Natural killer cell treated with Interleukin-12 subunit alpha and Interleukin-12 subunit beta and Interleukin-15 and Interleukin-18, amount 100 ng/mL, for 72 hours (primary cell): Measurements from ENCODE around the gene SPHK1. TPM values are rescaled to one million over a fixed set of nuclear protein-coding genes. Genes with fewer than 3 reads are reported as not detected.
A peak's percentile ranks its signal among the peaks of the same experiment; 100 is the strongest.

Experiments used
- ATAC-seq, 2 donors: fragments of 150-1000 bp; cut with Tn5 transposase in 1 of 2; sonication (Bioruptor Pico), chemical (Tn5 transposase) in 1 of 2; 2 replicates each; pipeline ENCODE4 v1.10.0; 2021
- DNase-seq: peaks from one replicate; pipeline ENCODE4 v3.0.0; 2022; ENCODE audit warnings: low spot score
- H3K27ac Mint-ChIP-seq, 2 donors: 1 replicate in 1 of 2; 2 replicates in 1 of 2; pipeline ENCODE4 v1.8.0; 2022; ENCODE audit warnings: mixed read lengths in 2 of 2, mild to moderate bottlenecking in 1 of 2, moderate library complexity in 1 of 2
- H3K27me3 Mint-ChIP-seq, 2 donors: 1 replicate in 1 of 2; 2 replicates in 1 of 2; pipeline ENCODE4 v1.8.0; 2022; ENCODE audit warnings: mixed read lengths in 2 of 2
- H3K36me3 Mint-ChIP-seq: one replicate; pipeline ENCODE4 v1.8.0; 2022; ENCODE audit warnings: mixed read lengths
- H3K4me1 Mint-ChIP-seq, 2 donors: 1 replicate in 1 of 2; 2 replicates in 1 of 2; pipeline ENCODE4 v1.8.0; 2022; ENCODE audit warnings: low read depth in 2 of 2, mixed read lengths in 2 of 2, mild to moderate bottlenecking in 1 of 2
- H3K4me3 Mint-ChIP-seq: one replicate; pipeline ENCODE4 v1.8.0; 2022; ENCODE audit warnings: mixed read lengths
- H3K9me3 Mint-ChIP-seq: 2 replicates; pipeline ENCODE4 v1.8.0; 2022; ENCODE audit warnings: mixed read lengths
- total RNA-seq, 2 donors: library from RNA; stranded (reverse); gene quantifications; one replicate each; pipeline ENCODE4 v1.2.3, GENCODE V29; 2022

Gene SPHK1
- total RNA-seq, 2 donors from 2014 or later: 13.9 to 14.5 TPM

DNA sequence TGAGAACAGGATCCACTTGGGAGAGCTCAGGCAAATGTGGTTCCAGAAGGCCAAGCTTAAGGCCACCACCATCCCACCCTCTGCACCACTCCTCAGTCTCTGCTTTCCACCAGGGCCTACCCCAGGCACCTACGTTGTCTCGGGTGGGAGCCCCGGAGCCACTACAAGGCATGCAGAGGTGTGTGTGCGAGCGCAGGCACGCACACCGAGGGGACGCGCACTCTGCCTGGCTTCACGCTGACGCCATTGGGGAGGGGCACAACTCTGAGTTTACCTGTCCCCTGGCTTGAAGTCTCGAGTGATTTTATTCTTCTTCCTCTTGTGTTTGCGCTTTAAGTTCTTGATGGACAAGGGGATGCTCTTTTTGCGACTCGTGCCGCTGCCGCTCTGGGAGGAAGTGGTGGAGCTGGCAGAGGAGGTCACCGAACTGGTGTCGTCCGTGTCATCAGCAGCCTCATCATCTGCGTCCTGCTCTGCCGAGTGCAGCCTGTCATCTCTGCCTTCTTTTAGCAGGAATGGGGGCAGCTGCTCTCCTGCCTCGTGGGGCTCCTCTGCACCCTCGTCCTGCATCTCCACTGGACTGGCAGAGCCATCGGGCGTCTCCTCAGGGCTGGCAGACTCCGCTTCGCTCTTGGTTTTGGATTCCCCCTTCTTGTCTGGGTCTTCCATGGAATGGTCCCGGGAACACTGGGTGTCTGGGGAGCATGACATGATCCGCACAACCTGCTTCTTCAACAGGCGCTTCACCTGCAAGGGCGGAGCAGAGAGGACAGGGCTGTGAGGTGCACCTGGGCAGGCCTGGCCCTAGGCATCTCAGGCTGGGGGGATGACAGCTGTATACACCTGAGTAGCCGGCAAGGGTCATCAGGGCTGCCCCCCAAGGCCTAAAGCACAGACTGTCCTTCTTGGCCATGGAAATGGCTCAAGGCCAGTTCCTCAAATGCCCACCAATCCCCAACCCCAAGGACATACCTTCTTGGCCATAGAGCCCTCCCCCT is 15.1 kb downstream of the SPHK1 start:
- ATAC-seq: no peak

DNA sequence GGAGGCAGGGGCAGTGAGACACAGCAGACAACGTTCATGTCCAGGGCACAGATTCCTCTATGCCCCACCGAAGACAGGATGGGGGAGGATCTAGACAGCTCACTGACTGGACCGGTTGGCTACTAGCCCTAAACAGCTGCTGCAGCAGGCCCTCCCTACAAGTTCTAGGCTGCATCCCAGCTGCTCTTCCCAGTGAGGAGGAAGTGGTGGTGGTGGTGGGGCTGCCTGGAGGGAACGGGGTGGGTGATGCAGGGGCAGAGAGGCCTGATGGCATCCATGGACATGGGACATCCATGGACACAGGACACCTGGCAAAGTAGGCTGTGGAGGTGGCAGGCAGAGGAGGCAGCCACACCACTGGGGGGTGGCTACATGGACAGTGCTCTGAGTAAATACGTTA is 18.3 kb downstream of the SPHK1 start:
- H3K27me3 Mint-ChIP-seq: no peaks in the 10 kb centered on the region
- no peak overlapping the region for H3K27ac Mint-ChIP-seq
- H3K4me3 Mint-ChIP-seq: no peak overlapping the region
- H3K36me3 Mint-ChIP-seq: peaks cover 10% of the 10 kb centered on the region
- peaks cover 5 to 26% of the 10 kb centered on the region in 2 donors for H3K4me1 Mint-ChIP-seq
- ATAC-seq (no peak), DNase-seq (no peak)
- H3K9me3 Mint-ChIP-seq: no peaks in the 10 kb centered on the region

More for the DNA sequence above, 15.1 kb downstream of the SPHK1 start:
- no peak for DNase-seq
- H3K27me3 Mint-ChIP-seq: no peaks in the 10 kb centered on the region
- H3K4me1 Mint-ChIP-seq: peaks cover 0 to 8% of the 10 kb centered on the region in 2 donors
- H3K9me3 Mint-ChIP-seq: no peaks in the 10 kb centered on the region
- no peak overlapping the region for H3K4me3 Mint-ChIP-seq
- no peak overlapping the region for H3K27ac Mint-ChIP-seq
- peaks cover 8% of the 10 kb centered on the region for H3K36me3 Mint-ChIP-seq

DNA sequence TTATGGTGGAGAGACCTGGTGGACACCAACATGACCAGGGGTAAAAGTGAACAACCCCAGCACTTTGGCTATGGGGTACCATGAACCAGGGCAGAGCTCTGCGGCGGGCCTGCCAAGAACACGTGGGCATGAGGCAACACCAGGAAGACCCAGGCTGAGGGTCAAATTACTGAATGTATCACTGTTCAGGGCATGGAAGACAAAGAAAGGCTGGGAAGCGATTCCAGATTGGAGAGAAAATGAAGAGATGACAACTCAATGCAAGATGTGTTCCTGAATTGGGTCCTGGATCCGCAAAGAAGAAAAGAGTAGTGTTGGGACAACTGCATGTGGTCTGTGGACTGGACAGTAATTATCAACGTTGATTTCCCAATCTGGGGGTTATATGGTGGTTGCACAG is 19.8 kb downstream of the SPHK1 start:
- ATAC-seq (no peak), DNase-seq (no peak)
- H3K4me1 Mint-ChIP-seq: peaks cover 5 to 26% of the 10 kb centered on the region in 2 donors
- peaks cover 10% of the 10 kb centered on the region for H3K36me3 Mint-ChIP-seq
- H3K9me3 Mint-ChIP-seq: no peaks in the 10 kb centered on the region
- no peak overlapping the region for H3K4me3 Mint-ChIP-seq
- H3K27ac Mint-ChIP-seq: no peak overlapping the region
- H3K27me3 Mint-ChIP-seq: no peaks in the 10 kb centered on the region

DNA sequence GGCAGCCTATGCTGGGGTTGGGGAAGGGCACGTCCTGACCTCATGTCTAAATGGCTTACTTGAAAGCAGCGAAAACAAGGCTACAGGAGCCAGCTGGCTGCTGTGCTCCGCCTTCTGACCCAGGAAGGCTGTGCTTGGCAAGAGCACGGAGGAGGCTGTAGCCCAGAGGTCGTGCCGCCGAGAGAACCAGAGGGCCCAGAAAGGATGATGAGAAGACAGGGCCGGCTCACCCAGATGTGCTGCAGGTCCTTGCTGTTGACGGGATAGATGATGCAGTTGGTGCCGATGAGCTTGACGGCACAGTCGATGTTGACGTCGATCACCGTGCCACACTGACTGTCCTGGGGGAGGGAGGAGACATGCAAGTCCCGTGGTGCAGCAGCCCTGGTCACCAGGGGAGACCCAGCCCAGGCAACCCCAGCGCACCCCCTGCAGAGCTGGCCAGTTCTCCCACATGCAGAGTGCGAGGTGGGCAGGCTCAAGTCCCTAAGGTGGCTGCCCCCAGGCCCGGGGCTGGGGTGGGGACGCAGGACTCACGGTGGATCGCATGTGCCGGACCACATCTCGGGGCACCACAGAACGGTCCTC is 20.7 kb downstream of the SPHK1 start:
- no peak for DNase-seq
- ATAC-seq: peak in 1 of 2 donors; percentile 20
- H3K4me3 Mint-ChIP-seq: no peak overlapping the region
- H3K27me3 Mint-ChIP-seq: no peaks in the 10 kb centered on the region
- peaks cover 10% of the 10 kb centered on the region for H3K36me3 Mint-ChIP-seq
- peaks cover 9 to 25% of the 10 kb centered on the region in 2 donors for H3K4me1 Mint-ChIP-seq
- H3K27ac Mint-ChIP-seq: no peak overlapping the region
- H3K9me3 Mint-ChIP-seq: no peaks in the 10 kb centered on the region

DNA sequence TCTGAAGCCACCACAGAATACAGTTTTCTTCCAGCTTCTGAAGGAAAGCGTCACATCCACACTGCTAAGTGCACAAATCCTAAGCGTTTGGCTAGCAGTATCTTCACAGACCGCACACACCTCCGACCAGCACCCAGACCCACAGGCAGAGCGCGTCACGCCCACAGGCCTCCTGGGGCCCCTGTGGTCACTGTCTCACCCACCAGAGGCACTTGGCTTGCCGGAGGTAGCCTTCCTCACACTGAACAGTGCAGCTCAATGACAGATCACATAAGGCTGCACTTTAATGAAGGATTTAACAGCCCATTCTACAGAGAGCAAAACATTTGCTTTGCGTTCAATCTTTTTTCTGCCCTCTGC is 21.2 kb downstream of the SPHK1 start:
- ATAC-seq (peak; percentile 69 to 92), DNase-seq (peak; percentile 79)
- H3K4me3 Mint-ChIP-seq: no peak overlapping the region
- no peak overlapping the region for H3K27ac Mint-ChIP-seq
- H3K9me3 Mint-ChIP-seq: no peaks in the 10 kb centered on the region
- no peaks in the 10 kb centered on the region for H3K27me3 Mint-ChIP-seq
- peaks cover 9 to 25% of the 10 kb centered on the region in 2 donors for H3K4me1 Mint-ChIP-seq
- H3K36me3 Mint-ChIP-seq: peaks cover 10% of the 10 kb centered on the region

DNA sequence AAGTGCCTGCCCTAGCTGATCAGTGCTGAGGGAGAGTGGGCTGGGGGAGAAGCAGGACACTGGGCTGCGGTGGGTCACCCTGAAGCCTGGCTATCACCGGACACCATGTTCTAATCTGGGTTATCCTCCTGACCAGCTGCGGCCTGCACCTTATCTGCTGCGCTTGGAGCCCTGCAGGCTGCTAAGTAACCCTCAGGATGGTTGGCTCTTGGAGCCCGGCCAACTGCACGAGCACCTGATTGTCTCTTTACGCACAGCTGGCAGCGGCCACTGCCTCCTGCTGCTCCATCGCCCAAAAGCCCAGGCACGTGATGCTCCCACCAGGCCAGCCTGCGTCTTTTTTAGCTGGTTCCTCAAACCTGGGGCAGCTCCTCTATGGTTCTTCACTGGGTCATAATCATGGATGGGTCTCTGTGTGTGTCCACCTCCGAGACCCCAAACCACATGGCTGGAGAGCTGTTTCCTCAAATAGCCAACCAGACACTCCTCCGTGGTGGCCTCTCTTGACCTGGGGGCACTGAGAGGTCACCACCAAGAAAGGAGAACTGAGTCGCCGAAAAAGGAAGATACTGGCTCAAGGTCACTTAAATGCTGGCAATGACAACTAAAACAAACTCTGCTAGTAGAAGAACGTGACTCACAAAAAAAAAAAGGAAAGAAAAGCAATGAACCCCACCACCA is 21.7 kb downstream of the SPHK1 start:
- Mint-ChIP-seq H3K4me1 (peaks cover 9 to 25% of the 10 kb centered on the region in 2 donors), H3K9me3 (no peaks in the 10 kb centered on the region), H3K27me3 (no peaks in the 10 kb centered on the region), H3K4me3 (no peak overlapping the region), H3K27ac (no peak overlapping the region), H3K36me3 (peaks cover 10% of the 10 kb centered on the region)
- no peak for DNase-seq
- ATAC-seq: peak in 1 of 2 donors; percentile 24

DNA sequence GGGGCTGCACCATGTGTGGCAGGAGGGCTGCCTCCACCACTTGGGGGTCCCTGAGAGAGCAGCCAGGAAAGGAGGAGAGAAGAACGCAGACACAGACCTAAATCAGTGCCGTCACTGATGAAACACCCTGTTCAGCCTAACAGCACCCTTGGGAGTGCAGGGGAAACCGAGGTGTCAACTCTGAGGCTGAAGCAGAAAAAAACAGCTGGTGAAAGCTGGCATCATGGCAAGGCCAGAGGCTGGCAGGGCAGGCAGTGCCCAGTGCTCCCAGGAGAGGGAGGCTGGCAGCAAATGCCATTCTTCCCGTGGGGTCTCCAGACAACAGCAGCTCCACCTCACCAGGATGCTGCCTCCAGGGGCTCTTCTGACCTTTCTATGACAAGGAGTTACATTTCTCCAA is 23.1 kb downstream of the SPHK1 start:
- H3K9me3 Mint-ChIP-seq: no peaks in the 10 kb centered on the region
- DNase-seq (no peak), ATAC-seq (no peak)
- no peak overlapping the region for H3K27ac Mint-ChIP-seq
- H3K27me3 Mint-ChIP-seq: no peaks in the 10 kb centered on the region
- H3K4me1 Mint-ChIP-seq: peaks cover 9 to 25% of the 10 kb centered on the region in 2 donors
- peaks cover 10% of the 10 kb centered on the region for H3K36me3 Mint-ChIP-seq
- H3K4me3 Mint-ChIP-seq: no peak overlapping the region

DNA sequence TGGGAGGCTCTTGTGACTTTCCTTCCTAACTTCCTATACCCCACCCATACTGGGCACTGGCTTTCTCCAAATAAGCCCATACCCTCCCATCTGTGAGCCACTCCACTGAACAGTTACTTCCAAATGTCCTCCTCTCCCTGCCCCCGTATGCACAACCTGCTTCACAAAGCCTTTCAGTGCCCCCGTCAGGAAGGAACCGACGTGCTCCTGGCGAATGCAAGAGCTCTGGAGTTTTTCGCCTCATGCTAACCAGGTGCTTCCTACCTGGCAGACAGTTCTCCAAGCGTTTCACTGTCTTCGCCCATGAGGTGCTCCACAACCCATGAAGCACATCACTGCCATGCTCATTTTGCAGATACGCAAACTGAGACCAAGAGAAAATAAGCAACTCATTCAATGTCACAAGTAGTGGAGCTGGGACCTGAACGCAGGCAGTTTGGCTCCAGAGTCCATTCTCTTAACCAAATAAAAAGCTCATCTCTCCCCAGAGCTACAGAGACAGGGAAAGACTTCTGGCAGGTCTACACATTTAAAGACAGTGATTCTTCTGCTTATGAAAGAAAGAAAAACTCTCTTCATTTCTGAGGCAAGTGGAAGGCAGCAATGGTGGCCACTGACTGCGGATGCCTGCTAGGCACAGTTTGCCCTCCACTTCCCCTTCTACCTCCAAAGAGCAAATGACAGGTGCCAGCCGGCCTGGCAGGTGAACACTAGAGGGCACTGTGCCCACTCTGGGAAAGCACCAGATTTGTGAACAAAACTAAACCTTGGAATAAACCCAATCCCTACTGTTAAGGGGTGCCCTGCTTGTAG is 23.8 kb downstream of the SPHK1 start:
- ATAC-seq (peak; percentile 56), DNase-seq (no peak)
- Mint-ChIP-seq H3K4me3 (no peak overlapping the region), H3K27ac (no peak overlapping the region), H3K9me3 (no peaks in the 10 kb centered on the region), H3K4me1 (peaks cover 9 to 25% of the 10 kb centered on the region in 2 donors), H3K27me3 (no peaks in the 10 kb centered on the region), H3K36me3 (peaks cover 10% of the 10 kb centered on the region)

DNA sequence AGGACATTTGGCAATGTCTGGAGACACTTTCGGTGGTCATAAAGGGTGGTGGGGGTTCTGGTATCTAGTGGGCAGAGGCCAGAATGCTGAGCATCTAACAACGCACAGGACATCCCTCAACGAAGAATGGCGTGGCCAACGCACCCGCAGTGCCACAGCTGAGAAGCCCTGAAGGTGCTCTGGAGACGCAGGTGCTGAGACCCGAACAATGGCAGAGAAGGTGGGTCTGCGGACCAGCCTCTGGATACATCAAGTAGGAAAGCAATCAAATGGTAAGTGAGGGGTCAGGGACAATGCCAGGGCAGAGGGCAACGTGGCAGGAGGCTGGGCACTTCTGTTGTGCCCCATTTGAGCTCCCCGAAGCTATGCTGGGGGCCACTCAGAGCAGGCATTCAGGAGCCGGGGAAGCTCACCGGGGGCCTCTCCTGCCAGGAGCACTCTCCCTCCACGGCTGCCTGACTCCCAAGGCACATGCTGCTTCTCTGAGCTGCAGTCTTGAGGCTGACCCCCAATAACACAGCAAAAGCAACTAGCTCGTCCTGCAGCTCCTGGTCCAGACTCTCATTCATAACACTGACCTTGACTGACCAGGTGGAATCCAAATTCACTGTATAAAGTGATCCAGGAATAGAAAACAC is 26.0 kb downstream of the SPHK1 start:
- Mint-ChIP-seq H3K4me1 (peaks cover 9 to 14% of the 10 kb centered on the region in 2 donors), H3K9me3 (no peaks in the 10 kb centered on the region), H3K27ac (no peak overlapping the region), H3K36me3 (no peaks in the 10 kb centered on the region), H3K4me3 (no peak overlapping the region), H3K27me3 (no peaks in the 10 kb centered on the region)
- DNase-seq (no peak), ATAC-seq (no peak)

DNA sequence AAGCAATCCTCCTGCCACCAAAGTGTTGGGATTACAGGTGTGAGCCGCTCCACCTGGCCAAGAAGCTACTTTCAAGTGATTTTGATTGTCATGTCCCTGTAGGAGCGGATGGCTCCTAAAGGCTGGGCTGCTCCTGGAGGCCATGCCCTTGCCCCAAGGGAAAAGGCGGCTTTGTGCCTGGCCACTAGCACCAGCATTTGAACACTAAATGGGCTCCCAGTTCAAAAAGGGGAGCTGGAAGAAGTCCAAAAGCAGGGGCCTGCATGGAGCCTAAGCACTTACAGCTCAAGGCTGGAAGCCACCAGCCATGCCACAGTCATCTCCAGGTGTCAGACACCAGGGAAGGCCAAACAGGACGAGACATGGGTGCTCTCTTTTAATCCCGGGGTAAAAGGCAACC is 26.8 kb downstream of the SPHK1 start:
- ATAC-seq (no peak), DNase-seq (no peak)
- no peak overlapping the region for H3K4me3 Mint-ChIP-seq
- H3K36me3 Mint-ChIP-seq: no peaks in the 10 kb centered on the region
- H3K4me1 Mint-ChIP-seq: peaks cover 6% of the 10 kb centered on the region in 2 donors
- H3K27me3 Mint-ChIP-seq: no peaks in the 10 kb centered on the region
- H3K9me3 Mint-ChIP-seq: no peaks in the 10 kb centered on the region
- H3K27ac Mint-ChIP-seq: no peak overlapping the region

DNA sequence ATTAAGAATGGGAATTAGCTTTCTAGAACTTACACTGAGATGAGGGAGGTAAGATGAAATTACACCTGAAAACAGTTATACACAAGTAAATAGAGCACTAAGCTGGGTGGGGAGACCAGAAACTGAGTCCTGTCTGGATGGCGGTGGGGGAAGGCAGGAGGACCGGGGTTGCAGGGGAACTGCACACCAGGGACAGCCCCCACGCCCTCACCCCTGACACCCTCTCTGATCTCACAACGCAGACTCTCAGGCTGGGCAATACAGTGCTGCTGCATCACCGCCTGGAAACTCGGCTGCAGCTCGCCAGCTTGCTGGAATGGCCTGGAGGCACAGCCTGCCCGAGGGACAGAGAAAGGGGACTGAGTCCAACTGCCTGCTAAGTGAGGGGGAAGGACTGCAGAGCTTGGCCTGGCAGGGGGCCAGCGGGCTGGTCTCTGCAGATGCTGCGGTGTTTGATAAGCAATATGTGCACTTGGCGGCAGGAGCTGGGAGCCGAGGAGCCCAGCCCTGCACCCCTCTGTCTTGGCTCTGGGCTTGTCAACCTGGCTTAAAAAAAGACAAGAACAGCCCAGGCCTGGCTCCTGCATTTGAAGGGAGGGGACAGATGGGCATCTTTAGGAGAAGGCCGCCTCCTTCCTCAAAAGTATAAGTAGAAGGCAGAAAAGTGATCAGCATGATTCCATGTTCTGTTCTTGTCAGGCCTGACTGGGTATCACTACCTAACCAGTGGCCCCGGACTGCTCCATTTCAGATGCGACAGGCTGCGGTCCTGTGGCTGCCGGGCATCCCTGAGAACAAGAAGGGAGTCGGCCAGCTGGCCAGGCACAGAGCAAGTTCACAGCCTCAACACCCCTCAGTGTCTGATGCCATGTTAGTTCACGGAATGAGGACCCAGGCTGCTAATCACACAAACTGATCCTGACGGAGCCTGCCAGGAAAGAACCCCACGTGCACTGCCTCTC is 30.2 kb downstream of the SPHK1 start:
- H3K27ac Mint-ChIP-seq: no peak overlapping the region

DNA sequence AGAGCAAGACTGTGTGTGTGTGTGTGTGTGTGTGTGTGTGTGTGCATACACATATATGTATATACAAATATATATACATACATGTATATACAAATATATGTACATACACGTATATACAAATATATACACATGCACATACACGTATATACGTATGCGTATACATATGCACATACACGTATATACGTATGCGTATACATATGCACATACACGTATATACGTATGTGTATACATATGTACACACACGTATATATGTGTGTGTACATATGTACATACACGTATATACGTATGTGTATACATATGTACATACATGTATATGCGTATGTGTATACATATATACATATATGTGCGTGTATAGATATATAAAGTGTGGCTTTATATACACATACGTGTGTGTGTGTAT is 31.4 kb downstream of the SPHK1 start:
- ATAC-seq: no peak
- no peaks in the 10 kb centered on the region for H3K36me3 Mint-ChIP-seq
- no peak for DNase-seq
- H3K4me1 Mint-ChIP-seq: peaks cover 11 to 22% of the 10 kb centered on the region in 2 donors
- H3K9me3 Mint-ChIP-seq: no peaks in the 10 kb centered on the region
- no peaks in the 10 kb centered on the region for H3K27me3 Mint-ChIP-seq
- H3K4me3 Mint-ChIP-seq: no peak overlapping the region
- H3K27ac Mint-ChIP-seq: no peak overlapping the region

More for the DNA sequence above, 30.2 kb downstream of the SPHK1 start:
- no peak overlapping the region for H3K4me3 Mint-ChIP-seq
- H3K4me1 Mint-ChIP-seq: peaks cover 2 to 14% of the 10 kb centered on the region in 2 donors
- H3K27me3 Mint-ChIP-seq: no peaks in the 10 kb centered on the region
- ATAC-seq (peak; percentile 15 to 25), DNase-seq (peak; percentile 46)
- no peaks in the 10 kb centered on the region for H3K36me3 Mint-ChIP-seq
- no peaks in the 10 kb centered on the region for H3K9me3 Mint-ChIP-seq
